Lower leg skin (tissue), 4 donors: ENCODE measurements around the gene ABLIM3. TPM values are rescaled to one million over a fixed set of nuclear protein-coding genes. Genes with fewer than 3 reads are reported as not detected.
A peak's percentile ranks its signal among the peaks of the same experiment; 100 is the strongest.

Experiments used
- DNase-seq, 2 donors: peaks; one replicate each; pipeline ENCODE4 v3.0.0-alpha.2; 2019; ENCODE audit warnings: low spot score in 2 of 2
- H3K4me3 ChIP-seq: fragments of 200-600 bp; sonication (generic); 2 replicates; pipeline ENCODE4 v1.5.1; 2017; ENCODE audit warnings: mild to moderate bottlenecking, low read depth; ENCODE audit not compliant: poor library complexity, severe bottlenecking
- POLR2A ChIP-seq, 2 donors: fragments of 450-650 bp; IDR thresholded peaks; one replicate each; pipeline ENCODE4 v1.6.1; 2016 to 2017; ENCODE audit warnings: antibody characterized with exemption in 2 of 2, mild to moderate bottlenecking in 1 of 2, moderate library complexity in 1 of 2
- WGBS, 2 donors: methylation state at CpG; one replicate each; pipeline ENCODE4 v1.1.5; 2018; 5-methylcytosine and 5-hydroxymethylcytosine counted together
- intact Hi-C: fragments of 100-400 bp; cut with DNase I; formaldehyde crosslinking; loops from one replicate; pipeline ENCODE4 v1.15.0; 2023; ENCODE audit warnings: low total_unique reads
- total RNA-seq, 4 donors: library from RNA; depleted of rRNA; stranded (reverse); fragments of >200 nt; gene quantifications; one replicate each; pipeline ENCODE4 v1.1.0, GENCODE V29; 2016
- TF ChIP-seq, protein P1 (sequence below), 3 donors: fragments of 450-650 bp; IDR thresholded peaks; one replicate each; pipeline ENCODE4 v1.5.1; 2016; ENCODE audit warnings: antibody characterized with exemption in 3 of 3, mild to moderate bottlenecking in 3 of 3, moderate library complexity in 2 of 3

The ABLIM3 gene
- total RNA-seq, 4 donors from 2014 or later, result 4.2 to 12.3 (median 7.4) TPM

DNA sequence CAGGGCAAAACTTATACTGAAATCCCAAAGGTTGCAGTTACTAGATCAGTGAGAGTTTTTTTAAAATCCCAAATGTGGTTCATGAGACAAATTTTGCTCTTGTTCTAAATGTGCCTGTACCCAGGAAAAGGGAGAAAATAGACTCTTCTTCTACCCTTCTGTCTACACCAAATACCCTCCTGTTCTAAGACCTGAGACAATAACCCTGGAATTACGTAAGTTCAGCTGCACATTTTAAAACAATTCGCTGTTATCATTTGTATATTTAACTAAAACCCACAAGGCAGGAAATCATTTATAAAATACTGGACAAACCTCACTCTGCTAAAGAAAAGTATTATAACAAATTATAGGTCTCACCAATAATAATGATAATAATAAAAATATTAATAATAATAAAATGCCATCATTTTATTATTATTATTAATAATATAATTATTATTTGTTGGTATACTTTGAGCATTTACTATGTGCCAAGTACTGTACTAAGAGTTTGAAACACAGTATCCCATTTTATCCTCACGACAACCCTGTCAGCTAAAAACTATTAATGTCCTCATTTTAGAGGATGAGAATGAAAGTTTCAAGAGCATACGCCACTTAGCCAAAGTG lies 80.5 kb downstream of the ABLIM3 start:
- intact Hi-C loops, result loop anchor here (10.0 kb wide), 1 partner anchor 77 kb away; the partner anchor contains the start of gene ABLIM3

DNA sequence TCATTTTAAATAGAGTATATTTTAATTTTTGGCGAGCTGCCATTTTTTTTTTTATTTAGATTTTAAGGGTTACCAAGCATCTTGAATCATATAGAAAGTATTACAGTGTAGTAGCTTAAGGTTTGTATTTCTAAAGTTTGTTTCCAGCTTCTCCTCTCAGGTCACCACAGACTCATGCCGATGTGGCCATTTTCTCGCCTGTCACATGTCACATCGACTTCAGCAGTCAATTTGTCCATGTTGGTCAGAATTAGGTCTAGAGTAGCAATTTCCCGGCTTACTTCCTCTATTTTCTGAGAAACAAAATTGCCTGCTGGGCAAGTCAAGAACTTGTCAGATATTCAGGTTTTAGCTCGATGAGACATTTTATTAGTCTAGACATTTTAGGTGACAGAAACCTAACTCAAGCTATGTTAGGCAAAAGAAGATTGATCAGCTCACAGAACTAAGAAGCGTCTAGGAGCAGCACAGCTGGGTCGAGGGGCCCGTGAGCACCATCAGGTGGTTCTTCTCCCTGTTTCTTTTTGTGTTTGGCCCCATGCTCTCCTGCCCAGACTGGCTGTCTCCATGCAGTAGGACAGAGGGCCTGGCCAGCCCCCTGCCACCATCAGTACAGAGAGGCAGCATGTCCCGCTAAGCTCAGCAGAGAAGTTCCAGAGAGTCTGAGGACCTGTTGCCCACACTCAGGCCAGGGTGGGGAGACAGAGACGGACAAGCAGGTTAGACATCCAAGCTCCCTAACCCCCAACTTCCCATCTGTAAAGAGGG lies 82.0 kb downstream of the ABLIM3 start:
- intact Hi-C loops, result loop anchor here (10.0 kb wide), 1 partner anchor 78 kb away; the partner anchor contains the start of gene ABLIM3
- H3K4me3 ChIP-seq, result no peak overlapping the region
- no peak for DNase-seq
- 78 to 82% methylated on average over 11 of the region's 11 CpGs for WGBS, 2 donors
- no peak for TF ChIP-seq POLR2A (IDR thresholded peaks at IDR 0.05)
- TF ChIP-seq, protein P1, sequence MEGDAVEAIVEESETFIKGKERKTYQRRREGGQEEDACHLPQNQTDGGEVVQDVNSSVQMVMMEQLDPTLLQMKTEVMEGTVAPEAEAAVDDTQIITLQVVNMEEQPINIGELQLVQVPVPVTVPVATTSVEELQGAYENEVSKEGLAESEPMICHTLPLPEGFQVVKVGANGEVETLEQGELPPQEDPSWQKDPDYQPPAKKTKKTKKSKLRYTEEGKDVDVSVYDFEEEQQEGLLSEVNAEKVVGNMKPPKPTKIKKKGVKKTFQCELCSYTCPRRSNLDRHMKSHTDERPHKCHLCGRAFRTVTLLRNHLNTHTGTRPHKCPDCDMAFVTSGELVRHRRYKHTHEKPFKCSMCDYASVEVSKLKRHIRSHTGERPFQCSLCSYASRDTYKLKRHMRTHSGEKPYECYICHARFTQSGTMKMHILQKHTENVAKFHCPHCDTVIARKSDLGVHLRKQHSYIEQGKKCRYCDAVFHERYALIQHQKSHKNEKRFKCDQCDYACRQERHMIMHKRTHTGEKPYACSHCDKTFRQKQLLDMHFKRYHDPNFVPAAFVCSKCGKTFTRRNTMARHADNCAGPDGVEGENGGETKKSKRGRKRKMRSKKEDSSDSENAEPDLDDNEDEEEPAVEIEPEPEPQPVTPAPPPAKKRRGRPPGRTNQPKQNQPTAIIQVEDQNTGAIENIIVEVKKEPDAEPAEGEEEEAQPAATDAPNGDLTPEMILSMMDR (IDR thresholded peaks at IDR 0.05), result no peak

More for the DNA sequence above, 80.5 kb downstream of the ABLIM3 start:
- 90 to 91% methylated on average over 4 of the region's 4 CpGs for WGBS, 2 donors
- DNase-seq, result no peak
- no peak overlapping the region for H3K4me3 ChIP-seq
- TF ChIP-seq, protein P1 (IDR thresholded peaks at IDR 0.05), result no peak
- TF ChIP-seq POLR2A (IDR thresholded peaks at IDR 0.05), result no peak

DNA sequence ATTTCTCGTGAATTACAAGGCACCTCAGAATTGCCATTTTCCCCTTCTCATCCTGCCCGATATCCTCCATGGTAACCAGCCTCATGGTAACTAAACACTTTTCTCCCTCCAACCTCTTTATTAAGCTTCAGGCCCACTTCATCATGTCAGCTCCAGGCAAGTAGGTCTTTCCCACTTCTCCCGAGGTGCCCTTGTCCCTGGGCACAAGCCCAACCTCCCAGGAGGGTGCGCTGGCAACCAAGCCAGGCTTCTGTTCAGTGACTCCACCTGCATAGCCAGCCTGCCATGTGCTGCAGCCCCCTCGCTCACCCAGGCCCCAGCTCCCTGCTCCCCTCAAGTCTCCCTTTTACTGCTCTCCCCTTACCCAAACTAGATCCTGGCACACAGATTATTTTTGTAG lies 83.0 kb downstream of the ABLIM3 start:
- no peak overlapping the region for H3K4me3 ChIP-seq
- WGBS, 2 donors, result 83% methylated on average over 5 of the region's 5 CpGs
- DNase-seq, result no peak
- intact Hi-C loops, result loop anchor here (10.0 kb wide), 1 partner anchor 79 kb away; the partner anchor contains the start of gene ABLIM3
- TF ChIP-seq, protein P1 (IDR thresholded peaks at IDR 0.05), result no peak
- no peak for TF ChIP-seq POLR2A (IDR thresholded peaks at IDR 0.05)

DNA sequence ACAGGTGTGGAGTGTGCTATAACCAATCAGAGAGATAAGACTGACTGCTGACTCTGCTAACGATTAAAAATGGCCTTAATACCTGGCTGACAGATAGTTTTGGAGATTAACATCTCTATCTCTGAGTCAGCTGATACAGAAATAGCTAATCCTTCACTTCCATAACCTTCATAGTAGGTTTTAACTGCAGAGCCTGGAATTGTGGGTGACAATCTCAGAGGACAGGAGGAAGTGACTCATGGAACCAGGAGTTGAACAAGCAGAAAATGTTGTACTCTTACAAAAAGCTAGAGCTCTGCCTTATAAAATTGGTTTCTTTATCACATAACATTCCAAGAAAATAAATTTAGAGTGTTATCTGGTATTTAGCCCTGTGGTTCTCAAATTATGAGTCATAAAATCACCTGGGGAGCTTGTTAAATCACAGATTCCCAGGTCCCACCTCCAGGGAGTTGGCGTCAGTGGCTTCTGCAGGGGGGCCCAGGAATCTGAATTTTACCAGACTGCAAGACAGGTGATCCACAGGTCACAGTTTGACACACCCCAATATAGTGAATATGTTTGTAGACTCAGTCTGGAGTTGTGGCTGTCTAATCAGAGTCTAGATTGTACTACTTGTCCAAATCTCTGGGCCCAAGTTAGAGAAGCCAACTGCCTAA lies 86.0 kb downstream of the ABLIM3 start:
- WGBS, 2 donors, result 57 to 61% methylated on average over 2 of the region's 2 CpGs
- H3K4me3 ChIP-seq, result no peak overlapping the region
- no peak for DNase-seq
- intact Hi-C loops, result loop anchor here (10.0 kb wide), 1 partner anchor 82 kb away; the partner anchor contains the start of gene ABLIM3
- TF ChIP-seq POLR2A (IDR thresholded peaks at IDR 0.05), result no peak
- TF ChIP-seq, protein P1 (IDR thresholded peaks at IDR 0.05), result no peak

DNA sequence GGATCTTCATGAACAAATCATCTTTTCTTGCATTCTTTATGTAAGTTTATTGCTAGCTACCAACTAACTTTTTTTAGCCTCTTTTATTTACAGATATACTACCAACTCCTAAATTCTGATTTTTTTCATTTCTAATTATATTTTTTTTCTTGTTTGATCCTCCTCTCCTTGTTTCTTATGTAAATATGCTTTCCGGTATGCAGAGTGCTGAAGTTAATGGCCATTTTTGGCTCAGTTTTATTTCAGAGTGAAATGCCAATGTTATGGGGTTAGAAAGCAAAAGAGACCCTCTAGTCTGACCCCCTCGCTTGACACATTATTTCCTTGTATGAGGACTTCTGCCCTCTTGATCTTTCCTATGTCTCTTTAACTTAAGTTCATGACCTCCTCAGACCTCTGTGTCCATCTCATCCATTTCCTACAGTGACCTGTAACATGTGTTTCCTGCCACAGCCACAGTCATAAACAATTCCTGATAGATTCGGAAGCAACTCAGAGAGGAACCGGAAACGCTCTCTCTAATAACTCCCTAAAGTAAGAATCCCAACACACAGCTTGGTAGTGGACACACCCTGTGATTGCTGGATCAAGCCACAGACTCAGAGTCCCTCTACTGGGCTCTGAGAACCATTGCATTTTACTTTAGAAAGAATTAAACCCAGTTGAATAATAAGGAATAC lies 87.5 kb downstream of the ABLIM3 start:
- WGBS, 2 donors, result 30 to 34% methylated on average over 5 of the region's 5 CpGs
- TF ChIP-seq, protein P1 (IDR thresholded peaks at IDR 0.05), result peak in 1 of 3 donors; percentile 68
- TF ChIP-seq POLR2A (IDR thresholded peaks at IDR 0.05), result no peak
- intact Hi-C loops, result loop anchor here (10.0 kb wide), 1 partner anchor 84 kb away; the partner anchor contains the start of gene ABLIM3
- peak in 1 of 2 donors; percentile 68 for DNase-seq
- H3K4me3 ChIP-seq, result no peak overlapping the region
